GM23248 (cell line): Measurements from ENCODE around the gene EFCAB6. TPM values are rescaled to one million over a fixed set of nuclear protein-coding genes. Genes with fewer than 3 reads are reported as not detected.
A peak's percentile ranks its signal among the peaks of the same experiment; 100 is the strongest.

ENCODE experiments used
- DNase-seq: peaks from one replicate; pipeline ENCODE4 v3.0.0-alpha.2; 2015
- H2AFZ ChIP-seq: fragments of 200-600 bp; sonication (generic); 2 replicates; pipeline ENCODE4 v1.6.1; 2016; ENCODE audit warnings: antibody characterized with exemption
- H3F3A ChIP-seq: fragments of 200-600 bp; sonication (generic); 2 replicates; pipeline ENCODE4 v1.6.1; 2016; ENCODE audit warnings: mild to moderate bottlenecking, antibody characterized with exemption, mixed run types; ENCODE audit not compliant: insufficient read depth
- H3K27ac ChIP-seq: fragments of 200-600 bp; sonication (generic); 2 replicates; pipeline ENCODE4 v1.5.1; 2016; ENCODE audit warnings: mild to moderate bottlenecking
- H3K27me3 ChIP-seq: fragments of 200-600 bp; sonication (generic); replicated peaks from 2 replicates; pipeline ENCODE4 v1.6.1; 2016; ENCODE audit warnings: mild to moderate bottlenecking; ENCODE audit not compliant: insufficient read depth
- H3K36me3 ChIP-seq: fragments of 200-600 bp; sonication (generic); 2 replicates; pipeline ENCODE4 v1.6.1; 2016; ENCODE audit warnings: low read depth, mild to moderate bottlenecking
- H3K4me1 ChIP-seq: fragments of 200-600 bp; sonication (generic); 2 replicates; pipeline ENCODE4 v1.6.1; 2016; ENCODE audit warnings: mild to moderate bottlenecking; ENCODE audit not compliant: insufficient read depth
- H3K4me2 ChIP-seq: fragments of 200-600 bp; sonication (generic); one replicate; pipeline ENCODE4 v1.6.1; 2016; ENCODE audit warnings: mild to moderate bottlenecking; ENCODE audit not compliant: unreplicated experiment
- H3K4me3 ChIP-seq: fragments of 200-600 bp; sonication (generic); 2 replicates; pipeline ENCODE4 v1.5.1; 2016; ENCODE audit warnings: mild to moderate bottlenecking
- H3K79me2 ChIP-seq: fragments of 200-600 bp; sonication (generic); 2 replicates; pipeline ENCODE4 v1.6.1; 2016; ENCODE audit warnings: mild to moderate bottlenecking; ENCODE audit not compliant: insufficient read depth
- H3K9ac ChIP-seq: fragments of 200-600 bp; sonication (generic); 2 replicates; pipeline ENCODE4 v1.6.1; 2016; ENCODE audit warnings: mild to moderate bottlenecking
- H3K9me2 ChIP-seq: fragments of 200-600 bp; sonication (generic); 2 replicates; pipeline ENCODE4 v1.6.1; 2016; ENCODE audit warnings: mixed run types, mild to moderate bottlenecking, moderate library complexity; ENCODE audit not compliant: insufficient read depth
- H3K9me3 ChIP-seq: fragments of 200-600 bp; sonication (generic); one replicate; pipeline ENCODE4 v1.6.1; 2017; ENCODE audit warnings: low read depth
- H4K20me1 ChIP-seq: fragments of 200-600 bp; sonication (generic); 2 replicates; pipeline ENCODE4 v1.6.0; 2016; ENCODE audit not compliant: insufficient read depth
- EZH2 ChIP-seq: fragments of 200-600 bp; sonication (generic); IDR thresholded peaks from 2 replicates; pipeline ENCODE4 v1.6.1; 2018; ENCODE audit warnings: antibody characterized with exemption, mild to moderate bottlenecking; ENCODE audit not compliant: insufficient read depth, poor library complexity, severe bottlenecking
- EZH2phosphoT487 ChIP-seq: fragments of 200-600 bp; sonication (generic); IDR thresholded peaks from 2 replicates; pipeline ENCODE4 v1.6.1; 2018; ENCODE audit warnings: antibody characterized with exemption, moderate library complexity, mild to moderate bottlenecking, low read depth; ENCODE audit not compliant: insufficient read depth
- WGBS, 2 experiments: methylation state at CpG; one replicate each; pipeline ENCODE4 v1.1.6; 2015 to 2017; ENCODE audit warnings: low lambda C conversion rate in 2 of 2, low coverage in 1 of 2; ENCODE audit errors: missing lambda C conversion rate in 2 of 2; 5-methylcytosine and 5-hydroxymethylcytosine counted together
- in situ Hi-C: fragments of 300-500 bp; cut with MboI; formaldehyde crosslinking; loops from 2 replicates; pipeline ENCODE4 v1.15.0; 2020
- polyA plus RNA-seq: library from polyadenylated mRNA; unstranded; fragments of >200 nt; fragmentation: Nextera tagmentation; extraction: Ambion mirVana; gene quantifications from 2 replicates; pipeline ENCODE4 v1.2.1, GENCODE V29; 2016
- total RNA-seq: library from RNA; depleted of rRNA; stranded (reverse); fragments of >200 nt; shearing (Covaris generic); gene quantifications from 2 replicates; pipeline ENCODE4 v1.2.3, GENCODE V29; 2014

EFCAB6 gene
- total and polyA plus RNA-seq, 2 experiments from 2014 or later = 1.5 to 2.1 TPM

GRCh38 chr22:43734370-43735150 is 77.5 kb downstream of the EFCAB6 start:
- in situ Hi-C loops = no loop called here
- Histone ChIP-seq H3K79me2 (no peaks in the 10 kb centered on the region), H4K20me1 (no peaks in the 10 kb centered on the region), H3K27me3 (no peaks in the 10 kb centered on the region), H3K27ac (no peak overlapping the region), H3F3A (no peaks in the 10 kb centered on the region), H3K4me3 (no peak overlapping the region), H3K9me3 (no peaks in the 10 kb centered on the region), H3K36me3 (no peaks in the 10 kb centered on the region), H2AFZ (no peak overlapping the region), H3K4me2 (no peak overlapping the region), H3K9ac (no peak overlapping the region), H3K4me1 (no peaks in the 10 kb centered on the region), H3K9me2 (no peaks in the 10 kb centered on the region)
- DNase-seq = no peak
- 48 to 58% methylated on average over 9 of the region's 9 CpGs for WGBS, 2 experiments
- TF ChIP-seq EZH2phosphoT487 (no peak), EZH2 (no peak)

GRCh38 chr22:43733138-43733537 is 79.0 kb downstream of the EFCAB6 start:
- H3K4me3 ChIP-seq = no peak overlapping the region
- no peaks in the 10 kb centered on the region for H3K27me3 ChIP-seq
- H3K9ac ChIP-seq = no peak overlapping the region
- in situ Hi-C loops = no loop called here
- no peaks in the 10 kb centered on the region for H3K9me3 ChIP-seq
- no peak for TF ChIP-seq EZH2phosphoT487
- no peak for TF ChIP-seq EZH2
- no peak overlapping the region for H2AFZ ChIP-seq
- H3K27ac ChIP-seq = no peak overlapping the region
- no peaks in the 10 kb centered on the region for H3K9me2 ChIP-seq
- H3K4me2 ChIP-seq = no peak overlapping the region
- 73 to 75% methylated on average over 2 of the region's 2 CpGs for WGBS, 2 experiments
- no peak for DNase-seq
- H3K36me3 ChIP-seq = no peaks in the 10 kb centered on the region
- no peaks in the 10 kb centered on the region for H3K4me1 ChIP-seq
- no peaks in the 10 kb centered on the region for H3F3A ChIP-seq
- H4K20me1 ChIP-seq = no peaks in the 10 kb centered on the region
- H3K79me2 ChIP-seq = no peaks in the 10 kb centered on the region

- 62% methylated on average over 5 of the region's 5 CpGs for WGBS, 2 experiments
- no peak overlapping the region for H3K9ac ChIP-seq
- H3K27me3 ChIP-seq = no peaks in the 10 kb centered on the region
- in situ Hi-C loops = no loop called here
- no peaks in the 10 kb centered on the region for H3K9me3 ChIP-seq
- H2AFZ ChIP-seq = no peak overlapping the region
- no peak for TF ChIP-seq EZH2phosphoT487
- TF ChIP-seq EZH2 = no peak
- no peaks in the 10 kb centered on the region for H3F3A ChIP-seq
- DNase-seq = peak; percentile 27
- no peaks in the 10 kb centered on the region for H3K79me2 ChIP-seq
- no peaks in the 10 kb centered on the region for H3K9me2 ChIP-seq
- no peaks in the 10 kb centered on the region for H3K36me3 ChIP-seq
- no peaks in the 10 kb centered on the region for H3K4me1 ChIP-seq
- H4K20me1 ChIP-seq = no peaks in the 10 kb centered on the region
- H3K4me2 ChIP-seq = no peak overlapping the region
- no peak overlapping the region for H3K27ac ChIP-seq
- no peak overlapping the region for H3K4me3 ChIP-seq
Measured at GRCh38 chr22:43731988-43732387, 80.1 kb downstream of the EFCAB6 start.

- Histone ChIP-seq H3K9me3 (no peaks in the 10 kb centered on the region), H3K27ac (no peak overlapping the region), H3K4me2 (no peak overlapping the region), H3K9me2 (no peaks in the 10 kb centered on the region), H3K9ac (no peak overlapping the region), H2AFZ (no peak overlapping the region), H4K20me1 (no peaks in the 10 kb centered on the region), H3K4me1 (0 out of 2 replicates have a peak, but pooled peaks cover 10% of the 10 kb centered on the region), H3K27me3 (no peaks in the 10 kb centered on the region), H3K36me3 (no peaks in the 10 kb centered on the region), H3K4me3 (no peak overlapping the region), H3F3A (peaks cover 15% of the 10 kb centered on the region; the same call in 1 of the 2 replicates), H3K79me2 (no peaks in the 10 kb centered on the region)
- no peak for TF ChIP-seq EZH2phosphoT487
- DNase-seq = no peak
- WGBS, 2 experiments = 37 to 56% methylated on average over 1 of the region's 1 CpG
- in situ Hi-C loops = no loop called here
Measured at GRCh38 chr22:43726964-43727543, 85.1 kb downstream of the EFCAB6 start.
